ENCODE results near the gene GPX3. TPM values are rescaled to one million over a fixed set of nuclear protein-coding genes. Genes with fewer than 3 reads are reported as not detected.

Gene GPX3
- total RNA-seq, 1 experiment from 2014 or later = 62.3 TPM

DNA sequence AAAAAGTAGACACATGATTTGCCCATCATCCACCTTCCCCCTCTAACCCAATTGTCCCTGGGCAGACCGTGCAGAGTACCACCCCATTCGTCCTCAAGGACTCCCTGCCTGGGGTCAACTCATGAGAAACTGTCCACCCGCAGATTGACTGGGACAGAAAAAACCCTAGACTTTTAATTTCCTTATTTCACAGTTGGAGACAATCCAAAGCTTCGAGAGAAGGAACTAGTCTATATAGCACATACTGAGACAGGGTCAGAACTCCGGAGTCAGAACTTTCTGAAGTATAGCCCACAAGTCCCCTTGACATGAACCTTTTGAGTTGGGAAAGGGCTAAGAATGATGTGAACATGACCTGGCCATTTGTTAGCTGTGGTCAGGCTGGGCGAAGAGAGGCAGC, 7.5 kb upstream of the GPX3 start:
- no peak for DNase-seq (ENCODE audit: low read depth)

DNA sequence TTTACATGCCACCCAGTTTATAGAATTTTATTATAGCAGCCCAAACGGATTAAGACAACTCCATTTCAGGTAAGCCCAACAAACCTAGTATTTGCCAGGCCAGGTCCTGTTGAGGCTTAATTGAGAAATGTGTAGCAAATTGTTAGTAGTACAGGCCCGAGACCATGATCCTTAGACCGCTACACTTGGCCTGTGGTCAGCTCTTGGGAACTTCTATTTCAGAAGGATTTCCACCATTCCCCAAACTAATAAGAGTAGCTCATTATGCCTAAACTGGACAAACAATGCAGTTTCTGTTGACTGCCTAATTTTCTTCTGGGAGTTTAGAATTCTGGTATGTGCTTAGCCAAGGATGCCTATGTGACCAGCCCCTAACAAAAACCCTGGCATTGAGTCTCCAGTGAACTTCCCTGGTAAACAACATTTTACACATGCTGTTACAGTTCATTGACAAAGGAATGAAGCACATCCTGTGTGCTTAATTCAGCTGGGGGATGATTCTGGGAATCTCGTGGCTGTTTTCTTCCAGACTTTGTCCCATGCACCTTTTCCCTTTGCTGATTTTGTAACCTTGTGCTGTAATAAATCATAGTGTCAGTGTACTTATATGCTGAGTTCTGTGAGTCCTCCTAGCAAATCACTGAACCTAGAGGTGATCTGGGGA, 5.6 kb upstream of the GPX3 start:
- DNase-seq (ENCODE audit: low read depth) = no peak

DNA sequence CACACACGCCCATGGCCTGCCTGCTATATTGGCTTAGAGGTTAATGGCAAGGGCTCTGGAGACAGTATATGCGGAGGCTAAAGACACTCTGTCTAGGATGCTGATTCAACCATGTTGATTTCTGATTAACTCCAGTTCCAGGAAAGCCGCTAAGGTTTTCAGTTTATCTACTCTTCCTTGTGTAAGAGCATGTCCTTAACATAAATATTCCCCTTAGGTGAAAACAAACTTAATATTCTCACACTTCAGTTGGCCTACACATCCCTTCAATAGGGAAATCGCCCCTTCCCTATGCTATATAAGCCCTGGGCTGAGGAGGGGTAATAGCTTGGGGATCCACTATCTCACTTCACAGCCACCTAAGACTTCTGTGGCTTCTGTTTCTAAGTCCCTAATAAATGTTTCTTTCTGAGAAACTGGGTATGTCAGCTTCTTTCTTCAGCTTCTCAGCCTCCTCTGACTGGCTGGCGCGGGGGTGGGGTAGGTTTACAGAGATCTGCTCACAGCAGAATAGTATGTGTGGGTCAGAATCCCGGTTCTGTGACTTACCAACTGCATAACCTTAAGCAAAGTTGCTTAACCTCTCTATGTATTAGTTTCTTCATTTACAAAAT, 4.3 kb upstream of the GPX3 start:
- DNase-seq (ENCODE audit: low read depth) = no peak

DNA sequence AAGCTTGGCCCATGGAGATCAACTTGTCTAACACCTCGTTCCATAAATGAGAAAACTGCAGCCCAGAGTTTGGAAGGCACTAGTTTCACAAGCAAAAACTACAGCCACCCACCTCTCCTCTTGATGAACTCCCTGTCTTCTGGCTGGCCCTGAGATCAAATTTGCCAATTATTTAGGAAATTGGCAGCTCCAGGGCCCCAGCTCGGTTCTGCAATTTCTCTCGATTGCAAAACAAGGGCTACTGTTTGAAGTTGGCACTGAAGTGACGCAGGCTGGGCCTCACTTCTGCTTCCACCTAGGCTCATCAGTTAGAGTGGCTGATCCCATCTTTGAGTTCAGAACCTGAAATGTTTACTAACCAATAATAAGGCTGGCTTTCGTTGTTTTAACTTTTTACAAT, 3.7 kb upstream of the GPX3 start:
- no peak for DNase-seq (ENCODE audit: low read depth)

DNA sequence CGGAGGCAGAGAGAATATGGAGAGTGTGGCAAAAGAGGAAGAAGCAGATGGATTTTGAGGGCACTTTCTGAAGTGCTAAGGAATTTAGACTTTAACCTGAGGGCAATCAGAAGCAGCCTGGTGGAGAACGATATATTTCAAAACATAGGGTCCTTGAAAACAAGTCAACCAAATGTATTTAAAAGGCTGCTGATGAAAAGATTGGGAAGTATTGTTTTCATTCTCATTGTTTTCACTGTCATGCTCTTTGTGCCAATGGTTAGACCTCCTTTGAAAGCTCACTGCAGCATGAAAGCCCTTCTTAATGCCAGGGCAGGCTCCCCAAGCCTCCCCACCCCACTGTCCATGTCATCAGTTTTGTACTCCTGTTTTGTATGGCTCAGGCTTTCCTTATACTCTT, 2.5 kb upstream of the GPX3 start:
- no peak for DNase-seq (ENCODE audit: low read depth)

DNA sequence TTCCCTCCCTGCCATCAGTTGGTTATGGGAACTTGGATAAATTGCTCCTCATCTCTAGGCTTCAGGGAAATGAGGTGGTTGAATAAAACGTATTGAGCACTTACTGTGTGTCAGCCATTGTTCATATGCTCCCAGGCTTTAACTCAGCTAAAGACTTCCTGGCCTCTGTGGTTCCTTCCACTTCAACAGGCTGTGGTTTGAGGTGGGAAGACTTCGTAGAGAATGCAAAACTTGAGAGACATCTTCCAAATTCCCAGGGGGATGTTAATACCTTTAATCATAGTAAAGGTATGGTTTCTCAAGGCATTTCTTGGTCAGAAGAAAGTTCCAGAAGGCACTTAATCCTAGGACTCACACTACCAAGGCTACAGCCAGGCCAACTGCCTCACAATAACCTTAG, 1.5 kb upstream of the GPX3 start:
- no peak for DNase-seq (ENCODE audit: low read depth)

DNA sequence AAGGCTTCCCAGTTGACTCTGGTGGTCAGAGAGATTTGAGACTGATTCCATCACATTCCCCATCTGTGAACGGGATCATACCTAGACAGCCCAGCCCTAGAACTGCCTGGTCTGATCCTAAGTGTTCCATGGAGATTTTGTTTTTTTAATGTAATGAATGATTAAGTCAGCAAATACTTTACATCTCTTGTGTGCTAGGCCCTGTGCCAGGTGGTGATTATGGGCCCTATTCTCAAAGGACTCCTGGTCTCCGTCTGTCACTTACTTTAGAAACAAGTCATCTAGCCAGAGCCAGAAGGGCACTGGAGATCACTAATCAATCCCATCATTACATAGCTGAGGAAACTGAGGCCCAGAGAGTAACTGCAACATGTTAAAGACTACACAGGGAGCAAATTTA, 1.1 kb upstream of the GPX3 start:
- no peak for DNase-seq (ENCODE audit: low read depth)

DNA sequence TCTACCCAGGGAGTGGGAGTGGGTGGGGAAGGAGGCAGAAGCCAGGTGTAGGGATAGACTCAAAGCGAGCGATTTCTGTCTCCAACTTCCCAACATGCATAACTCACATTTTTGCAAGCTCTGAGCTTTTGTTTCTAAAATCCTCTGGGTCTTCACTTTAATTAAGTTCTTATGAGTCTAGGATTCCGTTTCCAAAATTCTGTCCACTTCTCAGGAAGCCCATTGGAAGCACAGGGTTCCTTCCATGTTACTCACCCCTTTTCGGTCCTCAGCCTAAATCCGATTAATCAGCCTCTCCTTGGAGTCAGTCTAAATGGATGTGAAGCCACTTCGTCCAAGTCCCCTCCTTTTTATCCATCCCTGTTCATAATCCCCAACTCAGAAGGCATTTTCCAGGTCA, 1.4 kb downstream of the GPX3 start:
- DNase-seq (ENCODE audit: low read depth) = no peak

DNA sequence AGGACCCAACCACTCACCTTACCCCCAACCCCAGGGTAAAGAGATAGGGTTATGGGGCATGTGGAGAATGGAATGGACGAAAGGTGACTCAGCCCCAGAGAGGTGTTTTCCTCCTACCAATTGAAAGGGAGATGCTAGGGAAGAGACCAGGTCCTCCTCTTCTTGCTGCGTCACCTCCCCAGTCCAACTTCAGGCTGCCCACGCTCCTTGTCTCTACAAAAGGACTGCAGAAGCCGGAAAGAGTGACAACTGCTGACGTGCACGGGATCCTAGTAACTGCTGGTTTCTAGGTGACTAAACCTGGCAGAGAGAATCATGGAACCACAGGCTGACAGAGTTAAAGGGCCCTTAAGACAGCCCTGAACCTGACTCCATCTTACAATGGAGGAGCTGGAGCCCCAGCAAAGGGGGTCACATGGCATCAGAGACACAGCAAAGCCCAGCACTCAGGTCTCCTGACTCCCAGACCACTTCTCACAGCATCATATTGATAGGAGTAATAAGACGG, 2.2 kb downstream of the GPX3 start:
- DNase-seq (ENCODE audit: low read depth) = peak; percentile 57

DNA sequence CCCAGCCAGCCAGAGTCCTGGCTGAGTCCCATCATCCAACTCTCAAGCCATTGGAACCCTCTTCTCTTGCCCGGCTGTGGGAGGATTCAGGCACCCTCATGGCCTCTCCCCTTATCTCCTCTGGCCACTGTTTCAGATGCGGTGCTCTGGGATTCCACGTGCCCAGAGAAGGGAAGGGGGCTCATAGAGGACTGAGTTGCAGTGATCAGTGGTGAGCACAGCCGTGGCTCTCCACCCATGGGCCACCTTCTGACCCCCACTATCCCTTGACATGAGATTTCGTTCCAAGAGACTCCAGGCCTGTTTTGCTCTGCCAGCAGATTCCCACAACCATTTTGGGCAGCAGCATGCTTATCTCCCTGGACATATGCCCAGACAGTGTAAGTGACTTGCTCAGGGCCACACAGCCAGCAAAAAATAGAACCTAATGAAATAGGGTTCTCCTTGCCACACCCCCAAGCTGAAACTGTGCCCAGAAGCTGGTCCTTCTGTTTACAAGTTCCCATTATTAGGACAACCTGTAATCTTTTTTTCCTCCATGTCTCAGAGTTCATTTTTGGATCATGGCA, 2.7 kb downstream of the GPX3 start:
- peak; percentile 85 for DNase-seq (ENCODE audit: low read depth)

DNA sequence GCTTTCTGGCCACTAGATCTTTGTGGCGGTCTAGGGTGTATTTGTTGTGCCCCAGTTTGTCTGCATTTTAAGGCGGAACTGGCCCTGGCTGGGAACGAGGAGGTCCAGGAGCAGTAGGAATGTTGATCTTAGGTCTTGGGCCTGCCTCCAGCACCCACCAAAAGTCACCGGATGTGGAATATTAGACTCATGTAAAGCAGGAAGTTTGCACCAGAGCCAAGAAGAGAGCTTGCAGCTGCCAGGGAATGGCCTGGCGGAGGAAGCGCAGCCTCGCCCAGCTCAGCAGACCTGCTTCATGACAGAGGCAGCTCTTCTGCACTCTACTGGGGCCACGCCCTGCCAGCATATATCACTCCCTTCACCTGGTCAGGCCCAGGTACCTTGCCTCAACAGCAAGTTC, 3.3 kb downstream of the GPX3 start:
- peak; percentile 83 for DNase-seq (ENCODE audit: low read depth)

DNA sequence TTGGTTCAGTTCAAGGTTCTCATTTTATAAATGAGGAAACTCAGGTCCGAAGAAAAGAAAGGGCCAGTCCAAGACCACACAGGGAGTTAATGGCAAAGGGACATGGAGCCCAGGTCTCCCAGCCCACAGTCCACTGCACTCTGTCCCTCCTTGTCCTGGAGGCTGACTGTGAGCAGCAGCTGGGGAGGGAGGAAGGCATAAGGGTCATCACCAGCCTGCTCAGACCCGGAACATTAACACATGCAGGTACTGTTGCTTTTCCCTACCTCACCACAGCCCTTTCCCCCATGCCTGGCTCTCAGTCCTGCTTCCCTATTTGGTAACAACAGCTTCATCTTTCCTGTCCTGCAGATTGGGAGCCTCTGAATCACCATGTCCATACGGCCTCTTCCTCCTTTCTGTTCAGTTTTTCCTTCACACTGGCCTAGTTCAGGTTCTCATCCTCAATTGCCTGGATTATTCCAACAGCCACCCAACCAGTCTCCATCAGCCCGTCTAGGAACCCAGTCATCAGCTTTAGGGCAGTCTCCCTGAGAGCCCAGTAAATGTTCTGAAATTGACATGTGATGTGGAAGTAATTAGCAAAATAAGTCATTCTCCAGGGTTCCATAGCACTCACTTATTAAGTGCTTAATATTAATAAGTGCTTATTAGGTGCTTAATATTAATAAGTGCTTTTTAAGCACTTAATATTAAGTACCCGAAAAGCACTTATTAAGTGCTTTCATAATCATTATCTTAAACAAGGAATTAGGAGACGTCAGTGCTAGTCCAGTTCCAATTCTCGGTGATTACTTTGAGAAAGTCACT, 4.3 kb downstream of the GPX3 start:
- no peak for DNase-seq (ENCODE audit: low read depth)

DNA sequence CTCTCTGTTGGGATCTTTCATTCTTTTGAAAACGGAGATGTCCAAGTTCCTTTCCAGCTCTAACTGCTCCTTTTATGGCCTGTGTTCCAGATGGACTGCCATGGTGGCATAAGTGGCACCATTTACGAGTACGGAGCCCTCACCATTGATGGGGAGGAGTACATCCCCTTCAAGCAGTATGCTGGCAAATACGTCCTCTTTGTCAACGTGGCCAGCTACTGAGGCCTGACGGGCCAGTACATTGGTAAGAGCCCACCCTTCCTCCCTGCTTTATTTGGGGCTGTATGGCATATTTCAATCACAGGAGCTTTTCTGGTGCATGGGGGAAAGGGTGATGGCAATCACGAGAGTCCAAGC, 4.8 kb downstream of the GPX3 start:
- no peak for DNase-seq (ENCODE audit: low read depth)

DNA sequence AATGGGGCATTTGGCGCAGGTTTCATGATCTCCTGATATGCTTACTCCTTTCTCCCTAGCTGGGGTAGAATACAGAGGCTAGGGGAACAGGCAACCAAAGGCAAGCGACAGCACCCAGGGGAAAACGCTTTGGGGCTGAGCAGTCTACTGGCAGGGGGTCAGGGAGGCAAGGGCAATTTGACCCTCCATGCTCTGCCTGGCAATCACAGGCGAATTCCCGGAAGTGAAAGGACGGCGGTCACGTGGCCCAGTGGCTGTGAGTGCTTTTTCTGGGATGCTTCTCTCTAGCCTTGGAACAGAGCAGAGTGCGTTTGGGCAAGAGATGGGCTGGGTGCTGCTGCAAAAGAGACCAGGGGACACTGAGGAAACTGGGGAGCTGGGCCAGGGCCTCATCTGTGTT, 5.7 kb downstream of the GPX3 start:
- no peak for DNase-seq (ENCODE audit: low read depth)

DNA sequence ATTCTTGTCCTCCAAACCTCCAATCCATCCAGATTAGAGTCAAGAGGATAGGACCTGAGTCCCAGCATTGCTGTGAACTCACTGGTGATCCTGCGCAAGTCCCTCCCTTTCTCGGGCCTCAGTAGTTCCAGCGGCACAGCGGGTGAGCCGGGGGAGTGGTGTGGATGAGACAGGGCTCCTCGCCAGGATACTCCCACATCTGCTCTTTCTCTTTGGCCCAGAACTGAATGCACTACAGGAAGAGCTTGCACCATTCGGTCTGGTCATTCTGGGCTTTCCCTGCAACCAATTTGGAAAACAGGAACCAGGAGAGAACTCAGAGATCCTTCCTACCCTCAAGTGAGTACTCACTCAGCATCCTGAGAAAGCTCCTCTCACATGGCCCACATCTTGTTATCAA, 6.3 kb downstream of the GPX3 start:
- no peak for DNase-seq (ENCODE audit: low read depth)

DNA sequence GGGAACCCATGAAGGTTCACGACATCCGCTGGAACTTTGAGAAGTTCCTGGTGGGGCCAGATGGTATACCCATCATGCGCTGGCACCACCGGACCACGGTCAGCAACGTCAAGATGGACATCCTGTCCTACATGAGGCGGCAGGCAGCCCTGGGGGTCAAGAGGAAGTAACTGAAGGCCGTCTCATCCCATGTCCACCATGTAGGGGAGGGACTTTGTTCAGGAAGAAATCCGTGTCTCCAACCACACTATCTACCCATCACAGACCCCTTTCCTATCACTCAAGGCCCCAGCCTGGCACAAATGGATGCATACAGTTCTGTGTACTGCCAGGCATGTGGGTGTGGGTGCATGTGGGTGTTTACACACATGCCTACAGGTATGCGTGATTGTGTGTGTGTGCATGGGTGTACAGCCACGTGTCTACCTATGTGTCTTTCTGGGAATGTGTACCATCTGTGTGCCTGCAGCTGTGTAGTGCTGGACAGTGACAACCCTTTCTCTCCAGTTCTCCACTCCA, 7.6 kb downstream of the GPX3 start:
- no peak for DNase-seq (ENCODE audit: low read depth)

DNA sequence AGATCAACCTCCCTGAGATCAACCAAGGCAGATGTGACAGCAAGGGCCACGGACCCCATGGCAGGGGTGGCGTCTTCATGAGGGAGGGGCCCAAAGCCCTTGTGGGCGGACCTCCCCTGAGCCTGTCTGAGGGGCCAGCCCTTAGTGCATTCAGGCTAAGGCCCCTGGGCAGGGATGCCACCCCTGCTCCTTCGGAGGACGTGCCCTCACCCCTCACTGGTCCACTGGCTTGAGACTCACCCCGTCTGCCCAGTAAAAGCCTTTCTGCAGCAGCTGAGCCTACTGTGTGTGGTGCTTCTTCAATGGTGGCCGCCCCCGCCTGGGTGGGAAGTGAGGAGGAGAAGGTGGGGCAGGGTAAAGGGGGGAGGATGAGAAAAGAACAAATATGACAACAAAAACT, 8.3 kb downstream of the GPX3 start:
- DNase-seq (ENCODE audit: low read depth) = no peak

DNA sequence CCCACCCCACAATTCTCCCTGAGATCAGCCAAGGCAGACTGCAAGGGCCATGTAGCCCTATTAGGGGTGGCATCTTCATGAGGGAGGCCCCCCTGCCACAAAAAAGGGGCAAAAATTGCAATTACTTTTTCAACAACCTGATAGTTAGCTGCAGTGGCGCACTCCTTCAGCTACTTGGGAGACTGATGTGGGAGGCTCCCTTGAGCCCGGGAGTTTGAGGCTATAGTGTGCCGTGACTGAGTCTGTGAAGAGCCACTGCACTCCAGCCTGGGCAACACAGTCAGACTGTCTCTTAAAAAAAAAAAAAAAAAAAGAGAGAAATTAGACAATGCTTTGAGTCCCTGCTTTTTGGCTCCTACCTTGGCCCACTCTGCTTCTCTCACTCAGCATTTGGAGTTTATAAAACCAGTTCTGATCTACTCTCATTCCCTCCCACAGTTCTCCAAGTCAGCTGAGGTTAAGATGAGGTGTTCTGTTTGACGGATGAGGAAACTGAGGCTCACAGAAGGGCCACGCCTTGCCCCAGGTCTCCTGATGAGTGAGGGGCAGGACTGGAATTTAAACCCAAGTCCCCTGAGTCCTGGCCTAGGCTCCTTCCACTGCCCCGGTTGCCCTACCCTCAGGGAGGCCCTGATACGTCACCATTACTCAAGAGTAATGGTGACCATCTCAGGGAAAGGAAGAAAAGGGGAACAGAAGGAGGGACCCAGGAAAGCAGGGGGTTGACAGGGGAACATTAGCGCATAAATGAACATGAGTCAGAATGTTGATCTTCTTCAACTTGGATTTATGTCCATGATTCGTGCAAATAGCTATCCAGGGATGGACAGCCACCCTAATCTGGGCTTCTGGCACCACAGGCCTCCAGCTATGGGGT, 9.0 kb downstream of the GPX3 start:
- no peak for DNase-seq (ENCODE audit: low read depth)

DNA sequence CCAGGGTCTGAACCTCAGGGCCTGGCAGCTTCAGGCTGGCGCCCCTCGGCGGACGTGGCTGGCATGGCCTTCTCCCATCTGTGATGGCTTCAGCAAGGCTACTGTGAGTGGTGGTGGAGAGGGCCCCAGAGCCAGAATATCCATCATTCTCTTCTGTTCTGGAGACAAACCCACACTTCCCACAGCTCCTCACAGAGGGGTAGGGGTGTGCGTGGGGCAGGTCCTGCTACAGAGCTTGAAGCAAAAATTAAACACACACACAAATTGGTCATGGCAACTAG, 9.6 kb downstream of the GPX3 start:
- DNase-seq (ENCODE audit: low read depth) = no peak

DNA sequence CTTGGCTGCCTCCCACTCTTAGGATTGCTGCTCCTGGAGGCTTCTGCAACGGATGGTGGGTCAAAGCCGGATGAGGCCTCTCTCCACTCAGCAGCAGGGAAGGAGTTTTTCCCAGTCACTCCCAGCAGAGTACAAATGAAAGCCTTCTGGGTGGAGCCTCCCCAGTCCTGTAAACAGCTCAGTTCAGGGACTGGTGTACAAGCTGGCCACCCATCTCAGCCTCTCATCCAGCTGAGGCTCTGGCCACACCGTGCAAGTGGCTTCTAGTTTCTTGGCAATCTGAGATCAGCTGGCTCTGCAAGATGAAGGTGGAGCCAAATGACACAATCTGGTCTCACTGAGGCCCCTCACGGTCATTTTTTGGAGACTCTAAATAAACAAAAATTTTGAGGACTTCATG, 10.0 kb downstream of the GPX3 start:
- no peak for DNase-seq (ENCODE audit: low read depth)

DNA sequence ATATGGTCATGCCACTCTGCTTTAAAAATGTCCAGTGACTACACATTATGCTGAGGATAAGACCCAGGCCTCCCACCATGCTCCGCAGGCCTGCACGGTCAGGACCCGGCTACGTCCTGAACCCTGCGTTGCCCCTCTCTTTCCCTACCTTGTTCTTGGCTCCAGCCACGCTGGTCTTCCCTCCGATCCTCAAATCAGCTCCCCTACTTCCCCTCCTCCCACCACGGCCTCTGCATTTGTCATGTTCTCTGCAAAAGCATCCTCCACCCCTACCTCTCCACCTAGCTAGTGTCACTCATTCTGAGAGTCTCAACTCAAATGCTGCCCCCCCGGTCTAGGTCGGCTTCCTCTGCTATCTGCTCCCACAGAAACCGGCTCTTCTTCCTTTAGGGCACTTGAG, 11.2 kb downstream of the GPX3 start:
- no peak for DNase-seq (ENCODE audit: low read depth)
